HUES6 (cell line): ENCODE results near the gene CEP55.

ENCODE experiments used
- H3K27ac ChIP-seq: 2 replicates; pipeline ENCODE4 v1.7.0; 2013; ENCODE audit warnings: low read depth, mild to moderate bottlenecking, low read length, inconsistent platforms
- H3K27me3 ChIP-seq: 2 replicates; pipeline ENCODE4 v1.6.1; 2013; ENCODE audit warnings: low read length; ENCODE audit not compliant: control insufficient read depth, insufficient read depth
- H3K36me3 ChIP-seq: 2 replicates; pipeline ENCODE4 v1.6.1; 2013; ENCODE audit warnings: low read length; ENCODE audit not compliant: control insufficient read depth, insufficient read depth
- H3K4me1 ChIP-seq: 2 replicates; pipeline ENCODE4 v1.6.1; 2013; ENCODE audit warnings: low read length; ENCODE audit not compliant: control insufficient read depth, insufficient read depth
- H3K4me3 ChIP-seq: 2 replicates; pipeline ENCODE4 v1.5.1; 2013; ENCODE audit warnings: low read depth, low read length
- H3K9ac ChIP-seq: one replicate; pipeline ENCODE4 v1.6.1; 2013; ENCODE audit warnings: mild to moderate bottlenecking, low read length
- H3K9me3 ChIP-seq: 2 replicates; pipeline ENCODE4 v1.6.1; 2013; ENCODE audit warnings: low read depth, low read length; ENCODE audit not compliant: control insufficient read depth, insufficient read depth

CEP55 gene

GRCh38 chr10:93488956-93489528 is 7.4 kb upstream of the CEP55 start:
- Histone ChIP-seq H3K4me3 (no peak overlapping the region), H3K27me3 (no peaks in the 10 kb centered on the region), H3K9me3 (no peaks in the 10 kb centered on the region), H3K4me1 (peaks cover 4% of the 10 kb centered on the region; the same call in 1 of the 2 replicates), H3K27ac (no peak overlapping the region), H3K36me3 (no peaks in the 10 kb centered on the region), H3K9ac (no peak overlapping the region)

GRCh38 chr10:93491602-93492121 is 4.8 kb upstream of the CEP55 start:
- Histone ChIP-seq H3K36me3 (no peaks in the 10 kb centered on the region), H3K9ac (no peak overlapping the region), H3K9me3 (no peaks in the 10 kb centered on the region), H3K4me1 (peaks cover 10% of the 10 kb centered on the region; the same call in 1 of the 2 replicates), H3K4me3 (no peak overlapping the region), H3K27me3 (peaks cover 4% of the 10 kb centered on the region; the same call in 1 of the 2 replicates), H3K27ac (no peak overlapping the region)

DNA sequence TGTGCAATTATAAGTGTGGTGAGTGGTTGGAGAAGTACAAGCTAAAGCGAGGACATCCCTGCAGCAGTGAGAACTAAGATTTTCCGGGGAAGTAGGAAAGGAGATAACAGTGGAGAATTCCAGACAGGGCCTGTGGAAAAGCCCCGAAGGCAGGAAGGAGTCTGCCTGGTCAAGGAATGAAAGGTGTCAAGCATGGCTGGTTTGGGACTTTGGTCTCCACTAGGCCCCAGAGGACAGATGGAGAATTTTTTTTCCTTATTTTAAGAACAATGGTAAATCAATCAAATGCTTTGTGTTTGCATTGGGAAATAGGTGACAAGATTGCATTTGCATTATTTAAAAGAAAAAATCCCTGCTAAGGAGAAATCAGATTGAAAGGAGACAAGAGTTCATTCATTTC is 3.2 kb upstream of the CEP55 start:
- no peaks in the 10 kb centered on the region for H3K36me3 ChIP-seq
- peaks cover 4% of the 10 kb centered on the region; the same call in 1 of the 2 replicates for H3K27me3 ChIP-seq
- H3K4me3 ChIP-seq, result no peak overlapping the region
- no peak overlapping the region for H3K27ac ChIP-seq
- peaks cover 12% of the 10 kb centered on the region; the same call in 1 of the 2 replicates for H3K4me1 ChIP-seq
- peak overlapping the region; percentile 10 for H3K9ac ChIP-seq
- no peaks in the 10 kb centered on the region for H3K9me3 ChIP-seq

GRCh38 chr10:93494494-93494893 is 1.9 kb upstream of the CEP55 start:
- Histone ChIP-seq H3K9ac (no peak overlapping the region), H3K27me3 (peaks cover 4% of the 10 kb centered on the region; the same call in 1 of the 2 replicates), H3K4me3 (no peak overlapping the region), H3K27ac (no peak overlapping the region), H3K4me1 (peaks cover 16% of the 10 kb centered on the region; the same call in 1 of the 2 replicates), H3K36me3 (no peaks in the 10 kb centered on the region; the same call in 1 of the 2 replicates), H3K9me3 (no peaks in the 10 kb centered on the region)

GRCh38 chr10:93495654-93496321 is 624 bp upstream of the CEP55 start:
- H3K9me3 ChIP-seq, result no peaks in the 10 kb centered on the region
- peaks cover 4% of the 10 kb centered on the region; the same call in 1 of the 2 replicates for H3K27me3 ChIP-seq
- peak overlapping the region; percentile 94 for H3K4me3 ChIP-seq
- no peak overlapping the region for H3K27ac ChIP-seq
- H3K9ac ChIP-seq, result peak overlapping the region; percentile 78
- peaks cover 16% of the 10 kb centered on the region; the same call in 1 of the 2 replicates for H3K4me1 ChIP-seq
- H3K36me3 ChIP-seq, result peaks cover 9% of the 10 kb centered on the region

- peaks cover 4% of the 10 kb centered on the region; the same call in 1 of the 2 replicates for H3K27me3 ChIP-seq
- H3K9me3 ChIP-seq, result no peaks in the 10 kb centered on the region
- no peak overlapping the region for H3K9ac ChIP-seq
- peaks cover 12% of the 10 kb centered on the region; the same call in 1 of the 2 replicates for H3K4me1 ChIP-seq
- H3K36me3 ChIP-seq, result peaks cover 22% of the 10 kb centered on the region
- no peak overlapping the region for H3K27ac ChIP-seq
- peak overlapping the region; percentile 32; the same call in 1 of the 2 replicates for H3K4me3 ChIP-seq
These were observed 1.8 kb downstream of the CEP55 start for GRCh38 chr10:93498166-93498565.

DNA sequence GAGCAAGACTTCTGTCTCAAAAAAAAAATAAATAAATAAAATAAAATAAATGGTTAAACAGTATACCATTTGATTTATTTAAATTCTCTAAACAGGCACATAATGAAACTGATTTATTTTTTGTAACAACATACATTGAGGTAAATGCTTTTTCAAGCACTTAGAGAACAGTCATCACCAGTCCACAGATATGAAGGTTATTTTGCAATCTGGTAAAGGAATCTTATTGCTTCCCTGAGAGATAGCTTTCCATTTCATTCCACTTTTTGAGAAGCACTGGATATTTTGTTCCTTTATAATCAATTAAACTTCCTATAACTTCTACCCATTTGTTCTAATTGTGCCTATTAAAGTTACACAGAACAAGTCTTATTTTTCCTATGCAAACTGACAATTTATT is 5.2 kb downstream of the CEP55 start:
- Histone ChIP-seq H3K9me3 (no peaks in the 10 kb centered on the region), H3K27me3 (no peaks in the 10 kb centered on the region), H3K4me1 (peaks cover 6% of the 10 kb centered on the region; the same call in 1 of the 2 replicates), H3K27ac (no peak overlapping the region), H3K4me3 (no peak overlapping the region), H3K36me3 (peaks cover 43% of the 10 kb centered on the region), H3K9ac (no peak overlapping the region)

DNA sequence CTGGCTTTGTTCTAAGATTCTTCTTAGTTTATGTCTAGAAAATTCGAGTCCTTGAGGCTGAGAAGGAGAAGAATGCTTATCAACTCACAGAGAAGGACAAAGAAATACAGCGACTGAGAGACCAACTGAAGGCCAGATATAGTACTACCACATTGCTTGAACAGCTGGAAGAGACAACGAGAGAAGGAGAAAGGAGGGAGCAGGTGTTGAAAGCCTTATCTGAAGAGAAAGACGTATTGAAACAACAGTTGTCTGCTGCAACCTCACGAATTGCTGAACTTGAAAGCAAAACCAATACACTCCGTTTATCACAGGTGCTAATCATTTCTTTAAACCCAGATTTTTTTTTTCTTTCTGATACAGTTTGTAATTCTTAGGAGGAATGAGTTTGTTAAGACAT is 6.7 kb downstream of the CEP55 start:
- Histone ChIP-seq H3K9ac (no peak overlapping the region), H3K27ac (no peak overlapping the region), H3K9me3 (no peaks in the 10 kb centered on the region), H3K36me3 (peaks cover 56% of the 10 kb centered on the region), H3K27me3 (no peaks in the 10 kb centered on the region), H3K4me3 (no peak overlapping the region), H3K4me1 (peaks cover 5% of the 10 kb centered on the region; the same call in 1 of the 2 replicates)

DNA sequence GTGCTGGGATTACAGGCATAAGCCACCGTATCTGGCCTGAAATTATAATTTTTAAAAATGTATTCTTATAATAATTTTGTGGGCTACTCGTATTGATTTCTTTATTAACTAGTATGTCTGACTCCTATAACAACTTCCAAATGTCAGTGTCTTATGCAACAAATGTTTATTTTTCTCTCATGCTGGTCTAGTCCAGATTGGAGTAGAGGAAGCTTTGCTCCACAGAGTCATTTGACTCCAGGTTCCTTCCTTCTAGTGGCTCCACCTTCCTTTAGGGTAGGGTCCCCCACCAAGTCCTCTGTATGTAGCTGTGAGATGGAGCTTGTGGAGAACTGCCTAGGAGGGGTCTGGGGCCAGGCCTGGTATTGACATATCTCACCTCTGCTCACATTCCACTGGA is 8.7 kb downstream of the CEP55 start:
- H3K27ac ChIP-seq, result no peak overlapping the region
- H3K27me3 ChIP-seq, result no peaks in the 10 kb centered on the region
- H3K36me3 ChIP-seq, result peaks cover 70% of the 10 kb centered on the region

DNA sequence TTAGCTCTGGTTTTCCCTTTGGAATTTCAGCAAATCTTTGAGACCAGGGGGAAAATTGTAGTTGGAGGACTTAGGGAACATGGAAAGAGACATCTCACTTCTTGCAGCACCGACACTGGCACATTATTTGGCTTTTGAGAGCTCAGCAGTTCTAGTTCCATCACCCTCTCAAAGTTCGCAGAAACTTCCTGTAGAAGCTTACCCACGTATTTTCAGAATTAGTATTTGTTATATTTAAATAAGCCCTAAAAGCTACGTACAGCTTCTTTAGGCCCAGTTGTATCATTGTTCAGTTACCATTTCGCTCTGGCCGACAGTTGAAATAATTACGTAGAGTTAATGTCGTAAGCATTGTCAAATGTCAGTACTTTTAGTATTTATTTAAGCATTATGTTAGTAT is 13.4 kb downstream of the CEP55 start:
- H3K4me3 ChIP-seq, result no peak overlapping the region

More for the DNA sequence above, 8.7 kb downstream of the CEP55 start:
- no peaks in the 10 kb centered on the region for H3K4me1 ChIP-seq
- H3K9ac ChIP-seq, result no peak overlapping the region
- no peaks in the 10 kb centered on the region for H3K9me3 ChIP-seq
- H3K4me3 ChIP-seq, result no peak overlapping the region

GRCh38 chr10:93512565-93512964 is 16.2 kb downstream of the CEP55 start:
- Histone ChIP-seq H3K4me3 (no peak overlapping the region), H3K9ac (no peak overlapping the region), H3K4me1 (no peaks in the 10 kb centered on the region), H3K36me3 (peaks cover 66% of the 10 kb centered on the region), H3K27me3 (no peaks in the 10 kb centered on the region), H3K9me3 (no peaks in the 10 kb centered on the region), H3K27ac (no peak overlapping the region)

More for the DNA sequence above, 13.4 kb downstream of the CEP55 start:
- Histone ChIP-seq H3K9ac (no peak overlapping the region), H3K9me3 (no peaks in the 10 kb centered on the region), H3K27ac (no peak overlapping the region), H3K27me3 (no peaks in the 10 kb centered on the region), H3K36me3 (peaks cover 56% of the 10 kb centered on the region), H3K4me1 (no peaks in the 10 kb centered on the region)
